GM20431 (cell line): ENCODE data around the gene LMBRD1.

Source experiments
- in situ Hi-C: fragments of 300-500 bp; cut with MseI, MboI; formaldehyde crosslinking; loops from one replicate; pipeline ENCODE4 v1.15.0; 2020; ENCODE audit warnings: low sequenced_read_pairs; ENCODE audit not compliant: unreplicated experiment

Gene LMBRD1

DNA sequence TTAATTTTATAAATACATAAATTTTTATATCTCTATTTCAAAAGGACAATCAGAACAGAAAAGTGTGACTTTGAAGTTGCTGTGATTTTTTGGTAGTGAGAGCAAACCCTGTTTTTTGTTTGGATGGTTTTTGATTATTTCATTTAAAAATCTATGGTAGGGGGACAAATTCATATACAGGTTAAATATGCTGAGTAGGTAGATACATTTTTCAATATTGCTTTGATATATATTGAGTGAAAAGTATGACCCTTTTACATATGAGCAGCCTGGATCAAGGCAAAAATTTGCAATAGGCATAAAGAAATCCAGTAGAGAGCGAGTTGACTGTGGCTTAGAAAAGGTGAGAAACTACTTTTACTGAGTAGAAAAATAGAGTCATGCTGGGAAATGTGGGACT lies 132.3 kb downstream of the LMBRD1 start:
- in situ Hi-C loops: no loop called here

DNA sequence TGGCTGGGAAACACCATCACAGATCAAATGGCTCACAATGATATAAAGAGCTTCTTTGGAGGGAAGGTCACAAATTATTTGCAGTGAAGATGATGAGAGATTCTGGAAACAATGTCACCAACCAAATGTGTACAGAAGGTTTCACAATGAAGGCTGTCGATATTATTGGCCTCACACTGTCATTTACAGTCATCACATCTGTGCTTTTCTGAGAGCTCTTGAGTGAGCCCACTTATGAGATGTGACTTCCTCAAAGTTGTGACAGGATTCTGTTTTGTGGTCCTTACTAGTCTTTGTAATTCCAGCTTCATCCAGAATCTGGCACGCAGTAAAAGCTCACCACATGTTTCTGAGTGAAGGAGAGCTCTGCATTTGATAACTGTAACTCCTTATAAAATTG lies 133.6 kb downstream of the LMBRD1 start:
- in situ Hi-C loops: no loop called here

DNA sequence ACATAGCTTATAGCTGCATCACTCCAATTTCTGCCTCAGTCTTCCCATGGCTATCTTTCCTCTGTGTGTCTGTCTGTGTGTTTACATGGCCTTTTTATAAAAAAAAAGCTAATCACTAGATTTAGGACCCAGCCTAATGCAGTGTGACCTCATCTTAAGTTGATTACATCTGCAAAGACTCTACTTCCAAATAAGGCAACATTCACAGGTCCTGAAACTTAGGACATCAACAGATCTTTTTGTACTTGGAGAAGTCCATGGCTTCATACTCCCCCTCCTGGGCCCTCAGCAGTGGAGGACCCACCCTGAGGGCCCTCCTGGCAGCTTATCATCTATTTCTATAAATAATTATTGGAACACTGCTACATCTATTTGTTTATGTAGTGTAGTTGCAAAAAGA lies 146.1 kb downstream of the LMBRD1 start:
- in situ Hi-C loops: no loop called here

DNA sequence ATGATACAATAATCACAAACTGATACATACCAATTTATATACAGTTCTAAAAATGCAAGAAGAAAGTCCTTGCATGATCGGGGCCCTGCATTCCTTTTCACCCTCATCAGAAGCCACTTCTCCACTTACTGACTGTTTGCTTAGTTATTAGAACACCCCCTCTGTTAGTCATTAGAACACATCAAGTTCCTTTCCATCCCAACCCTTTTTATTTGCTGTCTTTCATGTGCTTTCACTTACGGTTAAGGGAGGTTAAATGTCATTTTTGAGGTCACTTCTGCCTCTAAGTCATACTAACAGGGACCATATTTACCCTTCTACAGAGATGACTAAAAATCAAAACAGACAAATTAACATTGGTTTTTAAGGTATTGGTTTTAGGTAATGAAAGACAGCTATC lies 149.1 kb downstream of the LMBRD1 start:
- in situ Hi-C loops: no loop called here

DNA sequence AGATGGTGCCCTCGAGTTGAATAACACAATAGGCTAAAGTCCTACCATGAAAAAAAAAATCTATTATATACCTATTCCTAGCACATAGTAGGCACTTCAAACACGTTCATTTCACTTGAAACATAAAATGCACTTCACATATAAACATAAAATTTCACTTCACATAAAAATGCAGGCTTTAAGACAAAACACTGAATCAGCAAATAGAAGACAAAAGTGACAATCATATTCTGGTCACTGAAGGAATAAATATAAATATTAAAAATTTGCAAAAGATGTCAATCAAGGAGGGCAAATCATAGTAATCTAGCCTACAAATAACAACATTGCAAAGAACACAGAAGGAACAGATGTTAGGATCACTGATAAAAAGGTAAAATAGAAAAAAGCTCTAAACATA lies 153.1 kb downstream of the LMBRD1 start:
- in situ Hi-C loops: no loop called here

DNA sequence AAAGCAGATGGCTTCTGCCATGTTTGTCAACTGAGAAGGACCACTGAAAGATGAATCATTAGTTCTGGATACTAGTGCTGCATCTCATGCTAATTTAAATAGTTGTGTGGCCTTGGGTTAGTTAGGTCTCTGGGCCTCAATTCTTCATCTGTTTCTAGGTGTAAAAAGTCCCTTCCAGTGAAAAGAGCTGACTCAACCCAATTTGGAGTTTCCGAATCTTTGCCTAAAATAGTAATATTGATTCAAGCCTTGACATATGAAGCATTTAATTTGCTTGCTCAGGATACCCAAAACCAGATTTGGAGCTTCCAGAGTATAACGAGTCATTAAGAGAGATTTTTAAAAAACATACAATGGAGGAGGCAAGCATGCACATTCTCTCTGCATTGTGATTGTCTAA lies 163.9 kb downstream of the LMBRD1 start:
- in situ Hi-C loops: no loop called here

DNA sequence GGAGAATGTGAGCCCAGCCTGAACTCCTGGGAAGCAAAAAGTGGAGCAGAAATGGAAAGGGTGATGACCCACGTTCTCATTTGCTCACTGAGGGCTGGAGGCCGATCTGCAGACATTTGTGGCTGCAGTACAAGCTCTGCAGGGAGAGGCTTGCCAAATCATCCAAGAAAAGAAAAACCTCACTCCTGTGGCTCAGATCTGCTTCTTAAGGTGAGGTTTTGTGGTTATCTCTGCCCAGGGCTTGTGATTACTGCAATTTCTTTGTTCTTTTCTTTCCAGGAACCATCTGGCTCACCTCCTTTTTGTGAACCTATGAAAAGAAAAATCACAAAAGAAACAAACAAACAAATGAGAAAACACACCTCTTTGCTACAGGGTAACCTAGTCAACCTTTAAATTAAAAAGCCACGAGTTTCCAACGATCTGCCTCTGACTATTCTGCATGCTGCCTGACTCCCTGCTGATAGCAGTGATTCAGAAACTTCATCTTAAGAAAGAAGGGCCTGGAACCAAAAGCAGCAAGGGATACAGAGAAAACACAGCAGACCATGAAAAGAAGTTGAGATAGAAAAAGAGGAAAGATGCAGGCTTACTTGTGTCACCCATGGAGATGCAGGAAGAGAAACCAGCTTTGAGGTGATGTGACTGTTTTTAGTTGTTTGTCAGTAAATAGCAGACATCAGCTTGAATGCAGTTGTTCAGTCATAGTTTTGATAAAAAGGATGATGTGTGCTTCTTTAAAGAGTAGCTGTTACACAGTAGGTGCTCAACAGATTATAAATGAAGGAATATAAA lies 165.1 kb downstream of the LMBRD1 start:
- in situ Hi-C loops: no loop called here

DNA sequence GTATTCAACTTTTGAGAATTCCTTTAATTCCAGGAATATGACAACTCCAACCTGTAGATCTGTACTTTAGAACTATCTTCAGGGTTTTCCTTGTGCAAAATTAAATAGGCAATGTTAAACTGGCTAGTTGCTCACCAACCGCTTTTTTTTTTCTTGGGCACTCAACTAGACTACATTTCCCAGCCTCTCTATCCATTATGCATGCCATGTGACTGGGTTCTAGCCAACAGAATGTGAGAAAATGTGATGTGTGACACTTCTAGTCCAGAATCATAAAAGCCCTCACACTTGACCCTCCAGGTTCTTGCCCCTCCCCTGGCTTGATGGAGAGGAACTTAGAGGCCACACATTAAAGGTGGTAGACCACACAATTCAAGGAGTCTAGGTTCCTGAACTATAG lies 166.0 kb downstream of the LMBRD1 start:
- in situ Hi-C loops: no loop called here

DNA sequence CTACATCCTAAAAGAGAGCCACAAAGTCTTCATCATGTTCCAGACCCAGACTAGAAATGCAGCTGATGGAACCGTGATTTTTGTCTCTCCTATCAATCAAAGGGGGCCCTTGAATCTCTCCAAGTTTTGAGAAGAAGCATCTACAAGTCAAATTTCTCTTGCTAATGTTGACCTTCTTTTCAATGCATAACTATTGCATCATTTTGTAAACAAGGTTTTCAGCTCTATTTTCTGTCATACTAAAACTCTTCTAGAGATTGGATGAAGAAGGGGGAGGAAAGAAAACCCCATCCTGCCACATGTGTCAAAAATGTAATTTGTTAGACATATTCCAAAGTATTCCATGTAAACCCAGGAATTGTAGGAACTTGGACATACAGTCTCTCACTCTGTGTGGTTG lies 169.2 kb downstream of the LMBRD1 start:
- in situ Hi-C loops: no loop called here

DNA sequence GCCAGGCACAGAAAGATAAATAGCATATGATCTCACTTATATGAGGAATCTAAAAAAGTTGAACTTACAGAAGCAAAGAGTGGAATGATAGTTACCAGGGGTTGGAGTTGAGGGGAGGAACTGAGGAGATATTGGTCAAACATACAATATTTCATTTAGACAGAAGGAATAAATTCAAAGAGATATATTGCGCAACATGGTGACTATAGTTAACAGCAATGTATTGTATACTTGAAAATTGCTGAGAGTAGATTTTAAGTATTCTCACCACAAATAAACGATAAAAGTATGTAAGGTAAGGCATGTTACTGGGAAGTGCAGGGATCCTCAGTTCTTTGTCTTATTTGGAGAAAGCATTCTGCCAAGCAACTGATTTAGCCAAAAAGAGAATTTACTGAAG lies 171.9 kb downstream of the LMBRD1 start:
- in situ Hi-C loops: no loop called here
